ENCODE results near the gene LSM4. TPM values are rescaled to one million over a fixed set of nuclear protein-coding genes. Genes with fewer than 3 reads are reported as not detected.
A peak's percentile ranks its signal among the peaks of the same experiment; 100 is the strongest.

LSM4 gene
- total and polyA plus RNA-seq, 2 experiments from 2014 or later: 591 to 637 TPM

GRCh38 chr19:18294467-18294864 lies 28.4 kb downstream of the LSM4 start:
- Mint-ChIP-seq H3K27ac (no peak overlapping the region), H3K4me3 (no peak overlapping the region), H3K9me3 (peaks cover 2% of the 10 kb centered on the region; the same call in 1 of the 3 replicates), H3K27me3 (ENCODE audit: insufficient read depth, low read depth, poor library complexity) (peaks cover 23% of the 10 kb centered on the region), H3K4me1 (peaks cover 30% of the 10 kb centered on the region), H3K36me3 (ENCODE audit: low read depth) (no peaks in the 10 kb centered on the region)
- TF ChIP-seq, protein P1, sequence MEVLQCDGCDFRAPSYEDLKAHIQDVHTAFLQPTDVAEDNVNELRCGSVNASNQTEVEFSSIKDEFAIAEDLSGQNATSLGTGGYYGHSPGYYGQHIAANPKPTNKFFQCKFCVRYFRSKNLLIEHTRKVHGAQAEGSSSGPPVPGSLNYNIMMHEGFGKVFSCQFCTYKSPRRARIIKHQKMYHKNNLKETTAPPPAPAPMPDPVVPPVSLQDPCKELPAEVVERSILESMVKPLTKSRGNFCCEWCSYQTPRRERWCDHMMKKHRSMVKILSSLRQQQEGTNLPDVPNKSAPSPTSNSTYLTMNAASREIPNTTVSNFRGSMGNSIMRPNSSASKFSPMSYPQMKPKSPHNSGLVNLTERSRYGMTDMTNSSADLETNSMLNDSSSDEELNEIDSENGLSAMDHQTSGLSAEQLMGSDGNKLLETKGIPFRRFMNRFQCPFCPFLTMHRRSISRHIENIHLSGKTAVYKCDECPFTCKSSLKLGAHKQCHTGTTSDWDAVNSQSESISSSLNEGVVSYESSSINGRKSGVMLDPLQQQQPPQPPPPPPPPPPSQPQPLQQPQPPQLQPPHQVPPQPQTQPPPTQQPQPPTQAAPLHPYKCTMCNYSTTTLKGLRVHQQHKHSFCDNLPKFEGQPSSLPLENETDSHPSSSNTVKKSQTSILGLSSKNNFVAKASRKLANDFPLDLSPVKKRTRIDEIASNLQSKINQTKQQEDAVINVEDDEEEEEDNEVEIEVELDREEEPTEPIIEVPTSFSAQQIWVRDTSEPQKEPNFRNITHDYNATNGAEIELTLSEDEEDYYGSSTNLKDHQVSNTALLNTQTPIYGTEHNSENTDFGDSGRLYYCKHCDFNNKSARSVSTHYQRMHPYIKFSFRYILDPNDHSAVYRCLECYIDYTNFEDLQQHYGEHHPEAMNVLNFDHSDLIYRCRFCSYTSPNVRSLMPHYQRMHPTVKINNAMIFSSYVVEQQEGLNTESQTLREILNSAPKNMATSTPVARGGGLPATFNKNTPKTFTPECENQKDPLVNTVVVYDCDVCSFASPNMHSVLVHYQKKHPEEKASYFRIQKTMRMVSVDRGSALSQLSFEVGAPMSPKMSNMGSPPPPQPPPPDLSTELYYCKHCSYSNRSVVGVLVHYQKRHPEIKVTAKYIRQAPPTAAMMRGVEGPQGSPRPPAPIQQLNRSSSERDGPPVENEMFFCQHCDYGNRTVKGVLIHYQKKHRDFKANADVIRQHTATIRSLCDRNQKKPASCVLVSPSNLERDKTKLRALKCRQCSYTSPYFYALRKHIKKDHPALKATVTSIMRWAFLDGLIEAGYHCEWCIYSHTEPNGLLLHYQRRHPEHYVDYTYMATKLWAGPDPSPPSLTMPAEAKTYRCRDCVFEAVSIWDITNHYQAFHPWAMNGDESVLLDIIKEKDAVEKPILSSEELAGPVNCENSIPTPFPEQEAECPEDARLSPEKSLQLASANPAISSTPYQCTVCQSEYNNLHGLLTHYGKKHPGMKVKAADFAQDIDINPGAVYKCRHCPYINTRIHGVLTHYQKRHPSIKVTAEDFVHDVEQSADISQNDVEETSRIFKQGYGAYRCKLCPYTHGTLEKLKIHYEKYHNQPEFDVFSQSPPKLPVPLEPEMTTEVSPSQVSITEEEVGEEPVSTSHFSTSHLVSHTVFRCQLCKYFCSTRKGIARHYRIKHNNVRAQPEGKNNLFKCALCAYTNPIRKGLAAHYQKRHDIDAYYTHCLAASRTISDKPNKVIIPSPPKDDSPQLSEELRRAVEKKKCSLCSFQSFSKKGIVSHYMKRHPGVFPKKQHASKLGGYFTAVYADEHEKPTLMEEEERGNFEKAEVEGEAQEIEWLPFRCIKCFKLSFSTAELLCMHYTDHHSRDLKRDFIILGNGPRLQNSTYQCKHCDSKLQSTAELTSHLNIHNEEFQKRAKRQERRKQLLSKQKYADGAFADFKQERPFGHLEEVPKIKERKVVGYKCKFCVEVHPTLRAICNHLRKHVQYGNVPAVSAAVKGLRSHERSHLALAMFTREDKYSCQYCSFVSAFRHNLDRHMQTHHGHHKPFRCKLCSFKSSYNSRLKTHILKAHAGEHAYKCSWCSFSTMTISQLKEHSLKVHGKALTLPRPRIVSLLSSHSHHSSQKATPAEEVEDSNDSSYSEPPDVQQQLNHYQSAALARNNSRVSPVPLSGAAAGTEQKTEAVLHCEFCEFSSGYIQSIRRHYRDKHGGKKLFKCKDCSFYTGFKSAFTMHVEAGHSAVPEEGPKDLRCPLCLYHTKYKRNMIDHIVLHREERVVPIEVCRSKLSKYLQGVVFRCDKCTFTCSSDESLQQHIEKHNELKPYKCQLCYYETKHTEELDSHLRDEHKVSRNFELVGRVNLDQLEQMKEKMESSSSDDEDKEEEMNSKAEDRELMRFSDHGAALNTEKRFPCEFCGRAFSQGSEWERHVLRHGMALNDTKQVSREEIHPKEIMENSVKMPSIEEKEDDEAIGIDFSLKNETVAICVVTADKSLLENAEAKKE (CRISPR knock-in tag; IDR thresholded peaks at IDR 0.05): no peak
- no peak for TF ChIP-seq STAT1 (IDR thresholded peaks at IDR 0.05; ENCODE audit: unreplicated experiment)
- TF ChIP-seq, protein P2, sequence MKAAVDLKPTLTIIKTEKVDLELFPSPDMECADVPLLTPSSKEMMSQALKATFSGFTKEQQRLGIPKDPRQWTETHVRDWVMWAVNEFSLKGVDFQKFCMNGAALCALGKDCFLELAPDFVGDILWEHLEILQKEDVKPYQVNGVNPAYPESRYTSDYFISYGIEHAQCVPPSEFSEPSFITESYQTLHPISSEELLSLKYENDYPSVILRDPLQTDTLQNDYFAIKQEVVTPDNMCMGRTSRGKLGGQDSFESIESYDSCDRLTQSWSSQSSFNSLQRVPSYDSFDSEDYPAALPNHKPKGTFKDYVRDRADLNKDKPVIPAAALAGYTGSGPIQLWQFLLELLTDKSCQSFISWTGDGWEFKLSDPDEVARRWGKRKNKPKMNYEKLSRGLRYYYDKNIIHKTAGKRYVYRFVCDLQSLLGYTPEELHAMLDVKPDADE (IDR thresholded peaks at IDR 0.05): no peak
- TF ChIP-seq EZH2 (IDR thresholded peaks at IDR 0.05; ENCODE audit: low read depth, unreplicated experiment): no peak
- TF ChIP-seq EZH2phosphoT487 (IDR thresholded peaks at IDR 0.05; ENCODE audit: unreplicated experiment): no peak
- no peak for TF ChIP-seq NANOG (IDR thresholded peaks at IDR 0.05; ENCODE audit: borderline replicate concordance)
- TF ChIP-seq CREB1 (CRISPR knock-in tag; IDR thresholded peaks at IDR 0.05; ENCODE audit: low read depth): no peak
- TF ChIP-seq ZNF331 (CRISPR knock-in tag; IDR thresholded peaks at IDR 0.05; ENCODE audit: low read depth): no peak
- no peak for TF ChIP-seq ZNF114 (CRISPR knock-in tag; IDR thresholded peaks at IDR 0.05)
- no peak for TF ChIP-seq JUNB (IDR thresholded peaks at IDR 0.05; ENCODE audit: unreplicated experiment)
- TF ChIP-seq, protein P3, sequence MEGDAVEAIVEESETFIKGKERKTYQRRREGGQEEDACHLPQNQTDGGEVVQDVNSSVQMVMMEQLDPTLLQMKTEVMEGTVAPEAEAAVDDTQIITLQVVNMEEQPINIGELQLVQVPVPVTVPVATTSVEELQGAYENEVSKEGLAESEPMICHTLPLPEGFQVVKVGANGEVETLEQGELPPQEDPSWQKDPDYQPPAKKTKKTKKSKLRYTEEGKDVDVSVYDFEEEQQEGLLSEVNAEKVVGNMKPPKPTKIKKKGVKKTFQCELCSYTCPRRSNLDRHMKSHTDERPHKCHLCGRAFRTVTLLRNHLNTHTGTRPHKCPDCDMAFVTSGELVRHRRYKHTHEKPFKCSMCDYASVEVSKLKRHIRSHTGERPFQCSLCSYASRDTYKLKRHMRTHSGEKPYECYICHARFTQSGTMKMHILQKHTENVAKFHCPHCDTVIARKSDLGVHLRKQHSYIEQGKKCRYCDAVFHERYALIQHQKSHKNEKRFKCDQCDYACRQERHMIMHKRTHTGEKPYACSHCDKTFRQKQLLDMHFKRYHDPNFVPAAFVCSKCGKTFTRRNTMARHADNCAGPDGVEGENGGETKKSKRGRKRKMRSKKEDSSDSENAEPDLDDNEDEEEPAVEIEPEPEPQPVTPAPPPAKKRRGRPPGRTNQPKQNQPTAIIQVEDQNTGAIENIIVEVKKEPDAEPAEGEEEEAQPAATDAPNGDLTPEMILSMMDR (conservative IDR thresholded peaks at IDR 0.05; ENCODE audit: low read depth in 2 of 2): no peak
- TF ChIP-seq, protein P4, sequence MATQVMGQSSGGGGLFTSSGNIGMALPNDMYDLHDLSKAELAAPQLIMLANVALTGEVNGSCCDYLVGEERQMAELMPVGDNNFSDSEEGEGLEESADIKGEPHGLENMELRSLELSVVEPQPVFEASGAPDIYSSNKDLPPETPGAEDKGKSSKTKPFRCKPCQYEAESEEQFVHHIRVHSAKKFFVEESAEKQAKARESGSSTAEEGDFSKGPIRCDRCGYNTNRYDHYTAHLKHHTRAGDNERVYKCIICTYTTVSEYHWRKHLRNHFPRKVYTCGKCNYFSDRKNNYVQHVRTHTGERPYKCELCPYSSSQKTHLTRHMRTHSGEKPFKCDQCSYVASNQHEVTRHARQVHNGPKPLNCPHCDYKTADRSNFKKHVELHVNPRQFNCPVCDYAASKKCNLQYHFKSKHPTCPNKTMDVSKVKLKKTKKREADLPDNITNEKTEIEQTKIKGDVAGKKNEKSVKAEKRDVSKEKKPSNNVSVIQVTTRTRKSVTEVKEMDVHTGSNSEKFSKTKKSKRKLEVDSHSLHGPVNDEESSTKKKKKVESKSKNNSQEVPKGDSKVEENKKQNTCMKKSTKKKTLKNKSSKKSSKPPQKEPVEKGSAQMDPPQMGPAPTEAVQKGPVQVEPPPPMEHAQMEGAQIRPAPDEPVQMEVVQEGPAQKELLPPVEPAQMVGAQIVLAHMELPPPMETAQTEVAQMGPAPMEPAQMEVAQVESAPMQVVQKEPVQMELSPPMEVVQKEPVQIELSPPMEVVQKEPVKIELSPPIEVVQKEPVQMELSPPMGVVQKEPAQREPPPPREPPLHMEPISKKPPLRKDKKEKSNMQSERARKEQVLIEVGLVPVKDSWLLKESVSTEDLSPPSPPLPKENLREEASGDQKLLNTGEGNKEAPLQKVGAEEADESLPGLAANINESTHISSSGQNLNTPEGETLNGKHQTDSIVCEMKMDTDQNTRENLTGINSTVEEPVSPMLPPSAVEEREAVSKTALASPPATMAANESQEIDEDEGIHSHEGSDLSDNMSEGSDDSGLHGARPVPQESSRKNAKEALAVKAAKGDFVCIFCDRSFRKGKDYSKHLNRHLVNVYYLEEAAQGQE (IDR thresholded peaks at IDR 0.05; ENCODE audit: unreplicated experiment): no peak
- TF ChIP-seq POLR2AphosphoS5 (IDR thresholded peaks at IDR 0.05; ENCODE audit: low read depth): no peak
- Histone ChIP-seq H4K20me1 (replicated peaks; ENCODE audit: insufficient read depth) (no peaks in the 10 kb centered on the region), H3F3A (replicated peaks; ENCODE audit: low read depth) (peaks cover 22% of the 10 kb centered on the region), H3K36me3 (ENCODE audit: insufficient read depth) (no peaks in the 10 kb centered on the region), H3K27me3 (ENCODE audit: insufficient read depth) (no peaks in the 10 kb centered on the region), H3K9me2 (ENCODE audit: insufficient read depth) (no peaks in the 10 kb centered on the region), H3K79me2 (replicated peaks; ENCODE audit: insufficient read depth) (no peaks in the 10 kb centered on the region; the same call in 1 of the 2 replicates), H3K27ac (ENCODE audit: low read depth) (no peak overlapping the region), H3K4me3 (no peak overlapping the region), H2AFZ (no peak overlapping the region), H3K4me2 (peak overlapping the region; percentile 87), H3K4me1 (ENCODE audit: insufficient read depth) (peaks cover 38% of the 10 kb centered on the region)
- DNase-seq (ENCODE audit: low spot score): peak; percentile 59
- ATAC-seq: no peak

All from GM23338 (cell line).